GM13977 (cell line): Measurements from ENCODE around the gene VCPKMT.

Experiments used
- DNase-seq: peaks from one replicate; pipeline ENCODE4 v3.0.0; 2012; ENCODE audit warnings: low spot score
- in situ Hi-C: fragments of 300-500 bp; cut with MboI; formaldehyde crosslinking; loops from one replicate; pipeline ENCODE4 v1.12.0; 2022; ENCODE audit warnings: low sequenced_read_pairs, low pct_unique_long_range_greater_than_20kb, mixed read lengths, inconsistent platforms; ENCODE audit not compliant: unreplicated experiment
- TF ChIP-seq, protein P1 (sequence below): IDR thresholded peaks from 2 replicates; pipeline ENCODE4 v1.5.1; 2012; ENCODE audit warnings: mild to moderate bottlenecking, control low read depth; ENCODE audit not compliant: insufficient read depth; ENCODE audit errors: extremely low read depth, missing control alignments

VCPKMT gene

DNA sequence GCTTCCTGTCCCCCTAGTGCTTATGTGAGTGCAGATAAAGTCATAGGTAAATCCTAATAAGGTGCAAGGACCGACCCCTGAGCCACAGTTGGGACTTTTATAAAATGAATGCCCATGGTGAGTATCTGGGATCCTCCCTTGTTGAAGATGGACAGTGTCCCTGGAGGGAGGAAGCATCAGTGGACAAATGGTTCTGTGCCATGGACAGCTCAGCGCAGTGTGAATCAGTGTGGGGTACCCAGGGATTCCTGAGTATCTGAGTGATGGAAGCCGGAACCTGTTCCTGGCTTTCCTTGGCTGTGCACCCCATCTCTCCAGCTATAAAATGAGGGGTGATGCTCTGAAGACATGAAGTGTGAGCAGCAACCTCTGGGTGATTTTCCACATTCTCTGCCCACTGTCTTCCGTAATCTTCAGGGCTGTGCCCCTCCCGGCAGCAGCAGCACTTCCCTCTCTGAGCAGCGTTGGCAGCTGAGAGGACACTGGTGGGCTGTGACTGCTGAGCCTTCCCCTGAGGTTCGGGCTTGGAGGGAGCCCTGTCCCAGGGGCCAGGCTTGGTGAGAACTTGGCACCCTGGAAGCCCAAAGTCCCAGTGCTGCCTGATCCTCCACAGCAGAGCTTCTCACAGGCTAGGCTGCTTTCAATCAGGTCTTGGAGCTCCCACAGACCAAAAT lies 25.0 kb downstream of the VCPKMT start:
- TF ChIP-seq, protein P1, sequence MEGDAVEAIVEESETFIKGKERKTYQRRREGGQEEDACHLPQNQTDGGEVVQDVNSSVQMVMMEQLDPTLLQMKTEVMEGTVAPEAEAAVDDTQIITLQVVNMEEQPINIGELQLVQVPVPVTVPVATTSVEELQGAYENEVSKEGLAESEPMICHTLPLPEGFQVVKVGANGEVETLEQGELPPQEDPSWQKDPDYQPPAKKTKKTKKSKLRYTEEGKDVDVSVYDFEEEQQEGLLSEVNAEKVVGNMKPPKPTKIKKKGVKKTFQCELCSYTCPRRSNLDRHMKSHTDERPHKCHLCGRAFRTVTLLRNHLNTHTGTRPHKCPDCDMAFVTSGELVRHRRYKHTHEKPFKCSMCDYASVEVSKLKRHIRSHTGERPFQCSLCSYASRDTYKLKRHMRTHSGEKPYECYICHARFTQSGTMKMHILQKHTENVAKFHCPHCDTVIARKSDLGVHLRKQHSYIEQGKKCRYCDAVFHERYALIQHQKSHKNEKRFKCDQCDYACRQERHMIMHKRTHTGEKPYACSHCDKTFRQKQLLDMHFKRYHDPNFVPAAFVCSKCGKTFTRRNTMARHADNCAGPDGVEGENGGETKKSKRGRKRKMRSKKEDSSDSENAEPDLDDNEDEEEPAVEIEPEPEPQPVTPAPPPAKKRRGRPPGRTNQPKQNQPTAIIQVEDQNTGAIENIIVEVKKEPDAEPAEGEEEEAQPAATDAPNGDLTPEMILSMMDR, result no peak
- in situ Hi-C loops, result loop anchor here (10.0 kb wide), 2 partner anchors 47 to 207 kb away; no protein-coding TSS in a partner anchor
- DNase-seq, result no peak

DNA sequence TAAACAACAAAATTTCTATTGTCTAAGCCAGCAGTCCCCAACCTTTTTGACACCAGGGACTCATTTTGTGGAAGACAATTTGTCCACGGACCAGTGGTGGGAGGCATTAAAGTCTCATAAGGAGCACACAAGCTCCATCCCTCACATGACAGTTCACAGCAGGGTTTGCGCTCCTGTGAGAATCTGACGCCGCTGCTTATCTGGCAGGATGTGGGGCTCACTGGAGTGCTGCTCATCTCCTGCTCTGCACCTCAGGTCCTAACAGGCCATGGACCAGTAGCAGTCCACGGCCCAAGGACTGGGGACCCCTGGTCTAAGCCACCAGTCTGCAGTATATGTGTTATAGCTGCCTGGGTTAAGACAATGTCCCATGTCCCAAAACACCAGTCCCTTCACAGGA lies 27.2 kb downstream of the VCPKMT start:
- TF ChIP-seq, protein P1, result no peak
- DNase-seq, result no peak
- in situ Hi-C loops, result loop anchor here (10.0 kb wide), 1 partner anchor 224 kb away; no protein-coding TSS in a partner anchor

DNA sequence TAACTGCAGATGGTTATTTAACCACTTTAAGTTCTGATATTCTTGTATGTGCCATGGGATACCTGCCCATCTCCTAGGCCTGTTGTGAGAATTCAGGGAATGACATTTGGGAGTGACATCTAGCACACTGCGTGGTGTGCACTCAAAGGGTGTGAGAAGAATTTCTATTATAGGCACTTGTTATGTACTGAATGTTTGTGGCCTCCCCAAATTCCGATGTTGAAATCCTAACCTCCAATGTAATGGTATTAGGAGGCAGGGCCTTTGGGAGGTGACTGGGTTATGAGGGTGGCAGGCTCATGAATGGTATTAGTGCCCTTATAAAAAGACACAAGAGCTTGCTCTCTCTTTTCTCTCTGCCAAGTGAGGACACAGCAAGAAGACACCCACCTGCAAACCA lies 27.6 kb downstream of the VCPKMT start:
- no peak for DNase-seq
- TF ChIP-seq, protein P1, result no peak
- in situ Hi-C loops, result loop anchor here (10.0 kb wide), 1 partner anchor 224 kb away; no protein-coding TSS in a partner anchor

DNA sequence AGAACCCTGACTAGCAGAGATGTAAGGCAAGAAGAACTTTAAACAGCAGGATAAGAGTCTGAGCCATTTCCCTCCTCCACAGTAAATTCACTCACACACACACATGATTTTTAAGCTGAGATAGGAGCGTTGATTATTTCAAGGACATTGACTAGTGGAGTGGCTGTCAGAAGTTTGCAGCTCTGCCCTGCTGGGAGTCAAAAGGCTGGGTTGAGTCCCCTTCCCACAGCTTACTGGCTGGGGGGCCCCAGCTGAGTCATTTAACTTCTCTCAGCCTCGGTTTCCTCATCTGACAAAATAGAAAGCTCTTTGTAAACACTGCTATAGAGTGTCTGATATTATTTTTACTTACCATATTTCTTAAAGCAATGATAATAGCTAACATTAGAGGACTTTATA lies 28.3 kb downstream of the VCPKMT start:
- DNase-seq, result no peak
- in situ Hi-C loops, result loop anchor here (10.0 kb wide), 1 partner anchor 223 kb away; no protein-coding TSS in a partner anchor
- TF ChIP-seq, protein P1, result no peak

DNA sequence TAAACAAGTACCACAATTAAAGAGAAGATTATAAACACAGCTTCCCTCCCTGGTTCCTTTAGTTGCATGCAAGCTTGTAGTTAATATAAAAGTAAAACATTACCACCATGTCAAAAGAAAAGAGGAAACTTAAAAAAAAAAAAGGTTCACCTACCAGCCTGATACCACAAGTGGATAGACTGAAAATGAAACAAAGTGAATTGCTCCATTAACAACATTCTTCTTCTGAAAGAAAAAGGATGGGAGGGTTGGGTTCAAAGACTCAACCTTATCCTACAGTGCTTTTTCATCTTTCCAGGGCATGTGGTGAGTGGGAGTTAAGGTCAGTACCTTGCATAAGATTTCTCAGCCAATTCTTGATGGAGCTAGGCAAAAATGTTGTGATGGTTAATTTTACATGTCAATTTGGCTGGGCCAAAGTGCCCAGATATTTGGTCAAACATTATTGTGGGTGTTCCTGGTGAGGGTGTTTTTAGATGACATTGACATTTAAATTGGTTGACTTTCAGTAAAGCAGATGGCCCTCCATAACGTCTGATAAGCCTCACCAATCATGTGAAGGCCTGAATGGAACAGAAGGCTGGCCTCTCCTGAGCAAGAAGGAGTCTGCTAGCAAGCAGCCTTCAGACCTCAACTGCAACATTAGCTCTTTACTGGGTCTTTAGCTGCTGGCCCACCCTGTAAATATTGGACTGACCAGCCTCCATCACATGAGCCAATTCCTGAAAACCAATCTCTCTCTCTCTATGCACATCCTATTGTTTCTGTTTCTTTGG lies 28.8 kb downstream of the VCPKMT start:
- in situ Hi-C loops, result loop anchor here (10.0 kb wide), 1 partner anchor 223 kb away; no protein-coding TSS in a partner anchor
- DNase-seq, result no peak
- TF ChIP-seq, protein P1, result no peak

DNA sequence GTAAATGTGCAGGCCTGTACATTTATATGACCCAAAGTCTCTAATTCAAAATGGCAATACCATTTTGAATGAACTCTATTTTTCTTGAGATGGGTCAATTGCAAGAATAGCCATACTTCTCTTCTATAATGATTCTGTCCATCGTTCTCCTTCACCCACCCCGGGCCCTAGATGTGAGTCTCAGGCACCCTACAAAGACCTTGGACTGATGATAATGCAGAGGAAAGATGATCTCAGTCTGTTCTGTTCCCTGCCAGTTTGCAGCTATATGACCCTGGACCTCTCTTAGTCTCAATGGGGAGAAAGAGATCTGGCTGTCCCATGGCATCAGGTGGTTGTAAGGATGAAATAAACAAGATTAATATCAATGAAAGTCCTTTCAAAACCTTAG lies 30.1 kb downstream of the VCPKMT start:
- TF ChIP-seq, protein P1, result no peak
- in situ Hi-C loops, result loop anchor here (10.0 kb wide), 1 partner anchor 222 kb away; no protein-coding TSS in a partner anchor
- DNase-seq, result no peak
